OCI-M2 (cell line): ENCODE measurements around the gene ADIPOQ.
"Not testable (repeated sequence)": the region's sequence is repeated elsewhere in the genome, so short reads cannot be mapped to it uniquely, and the experiment has no call there.

Experiments used
- DNase-seq: peaks from one replicate; lab custom pipeline; 2025; ENCODE audit not compliant: unreplicated experiment; lab: John Stamatoyannopoulos, UW

The ADIPOQ gene

DNA sequence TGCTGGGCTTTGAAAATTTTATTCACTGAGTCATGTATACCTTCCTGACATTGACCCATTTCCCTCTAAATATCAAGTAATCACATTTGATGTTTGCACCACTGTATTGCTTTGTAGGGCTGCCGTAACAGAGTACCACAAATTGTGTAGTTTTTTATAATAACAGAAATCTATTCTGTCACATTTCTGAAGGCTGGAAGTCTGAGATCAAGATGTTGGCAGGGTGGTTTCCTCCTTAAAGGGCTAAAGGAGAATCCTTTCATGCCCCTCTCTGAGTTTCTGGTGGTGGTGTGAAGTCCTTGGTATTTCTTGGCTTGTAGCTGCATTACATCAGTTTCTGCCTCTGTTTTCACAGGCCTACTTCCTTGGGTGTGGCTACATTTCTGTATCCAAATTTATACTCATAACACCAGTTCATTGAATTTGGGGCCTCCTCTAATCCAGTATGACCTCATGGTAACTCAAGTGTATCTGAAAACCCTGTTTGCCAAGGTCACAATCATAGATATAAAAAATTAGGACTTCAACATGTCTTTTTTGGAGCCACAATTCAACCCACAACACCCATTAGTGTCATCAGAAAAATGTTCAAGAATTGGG lies 58.7 kb downstream of the ADIPOQ start:
- DNase-seq, result no peak

DNA sequence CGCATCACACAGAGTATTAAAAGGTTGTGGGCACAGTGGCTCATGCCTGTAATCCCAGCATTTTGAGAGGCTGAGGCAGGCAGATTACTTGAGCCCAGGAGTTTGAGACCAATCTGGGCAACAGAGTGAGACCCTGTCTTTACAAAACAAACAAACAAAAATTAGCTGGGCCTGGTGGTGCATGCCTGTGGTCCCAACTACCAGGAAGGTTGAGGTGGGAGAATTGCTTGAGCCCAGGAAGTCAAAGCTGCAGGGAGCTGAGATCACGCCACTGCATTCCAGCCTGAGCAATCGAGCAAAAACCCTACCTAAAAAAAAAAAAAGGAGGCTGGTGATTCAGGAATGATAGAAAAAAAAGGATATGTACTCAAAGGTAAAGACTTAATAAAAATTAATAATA lies 59.6 kb downstream of the ADIPOQ start:
- DNase-seq, result no peak

DNA sequence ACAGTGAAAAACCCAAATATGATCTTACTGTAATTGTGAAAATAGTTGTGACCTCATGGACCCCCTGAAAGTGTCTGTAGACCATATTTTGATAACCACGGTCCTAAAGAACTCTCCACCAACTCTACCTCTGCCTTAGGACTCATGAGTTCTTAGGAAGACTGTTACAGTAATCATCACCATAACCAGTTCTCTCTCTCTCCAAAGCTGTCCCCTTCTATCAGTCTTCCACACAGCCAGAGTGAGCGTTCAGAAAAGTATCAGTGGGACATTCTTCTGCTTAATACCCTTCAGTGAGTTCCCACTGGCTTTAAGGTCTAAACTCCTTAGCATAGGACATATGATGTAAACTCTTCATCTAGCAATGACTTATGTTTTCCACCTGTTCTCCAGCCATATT lies 60.2 kb downstream of the ADIPOQ start:
- no peak for DNase-seq

DNA sequence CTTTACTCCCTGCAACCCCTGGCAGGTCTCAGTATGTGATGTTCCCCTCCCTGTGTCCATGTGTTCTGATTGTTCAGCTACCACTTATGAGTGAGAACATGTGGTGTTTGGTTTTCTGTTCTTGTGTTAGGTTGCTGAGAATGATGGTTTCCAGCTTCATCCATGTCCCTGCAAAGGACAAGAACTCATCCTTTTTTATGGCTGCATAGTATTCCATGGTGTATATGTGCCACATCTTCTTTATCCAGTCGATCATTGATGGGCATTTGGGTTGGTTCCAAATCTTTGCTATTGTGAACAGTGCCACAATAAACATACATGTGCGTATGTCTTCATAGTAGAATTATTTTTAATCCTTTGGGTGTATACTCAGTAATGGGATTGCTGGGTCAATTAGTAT lies 61.2 kb downstream of the ADIPOQ start:
- DNase-seq, result not testable (repeated sequence)

DNA sequence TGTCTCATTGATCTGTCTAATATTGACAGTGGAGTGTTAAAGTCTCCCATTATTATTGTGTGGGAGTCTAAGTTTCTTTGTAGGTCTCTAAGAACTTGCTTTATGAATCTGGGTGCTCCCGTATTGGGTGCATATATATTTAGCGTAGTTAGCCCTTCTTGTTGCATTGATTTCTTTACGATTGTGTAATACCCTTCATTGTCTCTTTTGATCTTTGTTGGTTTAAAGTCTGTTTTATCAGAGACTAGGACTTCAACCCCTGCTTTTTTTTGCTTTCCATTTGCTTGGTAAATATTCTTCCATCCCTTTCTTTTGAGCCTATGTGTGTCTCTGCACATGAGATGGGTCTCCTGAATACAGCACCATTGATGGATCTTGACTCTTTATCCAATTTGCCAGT lies 64.6 kb downstream of the ADIPOQ start:
- not testable (repeated sequence) for DNase-seq
